HL-60 (cell line): Measurements from ENCODE around the gene DIAPH3.

Source experiments
- DNase-seq, 2 experiments: peaks; one replicate each; pipeline ENCODE4 v3.0.0-alpha.2; 2010 to 2020; ENCODE audit warnings: low read depth in 1 of 2, low spot score in 1 of 2
- H3K27ac ChIP-seq: fragments of 250-450 bp; sonication (Bioruptor Pico); replicated peaks from 2 replicates; pipeline ENCODE4 v1.5.1; 2020; ENCODE audit warnings: mild to moderate bottlenecking, moderate library complexity
- H3K27me3 ChIP-seq: fragments of 250-450 bp; sonication (Bioruptor Pico); 2 replicates; pipeline ENCODE4 v1.5.1; 2021; ENCODE audit warnings: mild to moderate bottlenecking, moderate library complexity; ENCODE audit not compliant: insufficient read depth, poor library complexity, severe bottlenecking
- H3K4me3 ChIP-seq: replicated peaks from 2 replicates; pipeline ENCODE4 v1.5.1; 2011; ENCODE audit warnings: mild to moderate bottlenecking, control low read depth, low read length; ENCODE audit not compliant: insufficient read depth
- CTCF ChIP-seq: IDR thresholded peaks from one replicate; pipeline ENCODE4 v1.5.1; 2011; ENCODE audit warnings: low read length, control low read depth, inconsistent platforms; ENCODE audit not compliant: insufficient read depth
- GABPA ChIP-seq: IDR thresholded peaks from 2 replicates; pipeline ENCODE4 v1.6.1; 2012; ENCODE audit warnings: low read depth
- POLR2AphosphoS5 ChIP-seq: IDR thresholded peaks from 2 replicates; pipeline ENCODE4 v1.6.1; 2012; ENCODE audit warnings: low read depth
- REST ChIP-seq: IDR thresholded peaks from 2 replicates; pipeline ENCODE4 v1.6.1; 2012; ENCODE audit warnings: low read depth; ENCODE audit not compliant: insufficient replicate concordance
- SPI1 ChIP-seq: IDR thresholded peaks from 2 replicates; pipeline ENCODE4 v1.6.1; 2012; ENCODE audit warnings: low read depth, mild to moderate bottlenecking, borderline replicate concordance

Gene DIAPH3

GRCh38 chr13:59890054-59890453, 273.7 kb downstream of the DIAPH3 start:
- H3K27ac ChIP-seq = no peak overlapping the region
- DNase-seq = no peak
- H3K27me3 ChIP-seq = no peaks in the 10 kb centered on the region
- TF ChIP-seq GABPA (no peak), SPI1 (no peak), REST (no peak), POLR2AphosphoS5 (no peak), CTCF (no peak)
- H3K4me3 ChIP-seq = no peak overlapping the region

- Histone ChIP-seq H3K4me3 (no peak overlapping the region), H3K27me3 (no peaks in the 10 kb centered on the region), H3K27ac (no peak overlapping the region)
- TF ChIP-seq POLR2AphosphoS5 (no peak), CTCF (no peak), SPI1 (no peak), GABPA (no peak), REST (no peak)
- DNase-seq = no peak
Observed at GRCh38 chr13:59888408-59888807, 275.3 kb downstream of the DIAPH3 start.

GRCh38 chr13:59885076-59885475, 278.7 kb downstream of the DIAPH3 start:
- no peak for TF ChIP-seq REST
- no peak for TF ChIP-seq SPI1
- no peak for TF ChIP-seq POLR2AphosphoS5
- TF ChIP-seq GABPA = no peak
- no peak for TF ChIP-seq CTCF
- no peaks in the 10 kb centered on the region for H3K27me3 ChIP-seq
- H3K27ac ChIP-seq = no peak overlapping the region
- no peak for DNase-seq
- no peak overlapping the region for H3K4me3 ChIP-seq
